ENCODE measurements around the gene SLCO2A1. TPM values are rescaled to one million over a fixed set of nuclear protein-coding genes. Genes with fewer than 3 reads are reported as not detected.

SLCO2A1 gene
- total RNA-seq, 1 donor: 0.36 TPM

DNA sequence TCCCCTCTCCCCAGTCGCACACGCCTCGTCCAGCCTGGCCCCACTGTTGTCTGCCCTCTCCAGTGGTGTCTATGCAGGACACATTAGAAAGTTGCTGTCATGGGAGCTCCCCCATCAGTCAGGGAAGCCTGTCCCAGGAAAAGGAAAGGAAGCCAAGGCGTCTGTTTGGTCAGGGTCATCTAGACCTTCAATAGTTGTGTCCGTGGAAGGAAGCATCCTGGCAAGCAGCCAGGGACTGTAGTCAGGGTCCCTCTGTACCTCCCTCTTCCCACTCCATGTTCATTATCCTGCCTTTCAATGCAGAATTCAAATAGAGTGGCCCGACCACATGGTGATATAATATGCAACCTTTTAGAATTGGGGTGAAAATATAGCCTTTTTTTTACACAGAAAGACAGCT is 73.4 kb downstream of the SLCO2A1 start:
- H3K4me3 ChIP-seq (ENCODE audit: insufficient read depth, low read length): no peak overlapping the region
- H2AFZ ChIP-seq (ENCODE audit: low read length): no peak overlapping the region
- TF ChIP-seq, protein P1, sequence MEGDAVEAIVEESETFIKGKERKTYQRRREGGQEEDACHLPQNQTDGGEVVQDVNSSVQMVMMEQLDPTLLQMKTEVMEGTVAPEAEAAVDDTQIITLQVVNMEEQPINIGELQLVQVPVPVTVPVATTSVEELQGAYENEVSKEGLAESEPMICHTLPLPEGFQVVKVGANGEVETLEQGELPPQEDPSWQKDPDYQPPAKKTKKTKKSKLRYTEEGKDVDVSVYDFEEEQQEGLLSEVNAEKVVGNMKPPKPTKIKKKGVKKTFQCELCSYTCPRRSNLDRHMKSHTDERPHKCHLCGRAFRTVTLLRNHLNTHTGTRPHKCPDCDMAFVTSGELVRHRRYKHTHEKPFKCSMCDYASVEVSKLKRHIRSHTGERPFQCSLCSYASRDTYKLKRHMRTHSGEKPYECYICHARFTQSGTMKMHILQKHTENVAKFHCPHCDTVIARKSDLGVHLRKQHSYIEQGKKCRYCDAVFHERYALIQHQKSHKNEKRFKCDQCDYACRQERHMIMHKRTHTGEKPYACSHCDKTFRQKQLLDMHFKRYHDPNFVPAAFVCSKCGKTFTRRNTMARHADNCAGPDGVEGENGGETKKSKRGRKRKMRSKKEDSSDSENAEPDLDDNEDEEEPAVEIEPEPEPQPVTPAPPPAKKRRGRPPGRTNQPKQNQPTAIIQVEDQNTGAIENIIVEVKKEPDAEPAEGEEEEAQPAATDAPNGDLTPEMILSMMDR (IDR thresholded peaks at IDR 0.05; ENCODE audit: extremely low read depth, low read depth, low read length): no peak
- no peaks in the 10 kb centered on the region for H3K4me1 ChIP-seq (ENCODE audit: insufficient read depth, low read length)
- no peak for DNase-seq (ENCODE audit: insufficient read length, low spot score, missing footprints)
- H4K20me1 ChIP-seq (ENCODE audit: insufficient read depth, low read length): no peaks in the 10 kb centered on the region
- H3K79me2 ChIP-seq (ENCODE audit: insufficient read depth, low read length): no peaks in the 10 kb centered on the region
- no peak overlapping the region for H3K4me2 ChIP-seq (ENCODE audit: insufficient read depth, low read length)
- peaks cover 3% of the 10 kb centered on the region for H3K9me3 ChIP-seq (ENCODE audit: low read depth, low read length)
- H3K36me3 ChIP-seq (ENCODE audit: insufficient read depth, low read length): no peaks in the 10 kb centered on the region
- H3K27me3 ChIP-seq (ENCODE audit: insufficient read depth, low read length): peaks cover 17% of the 10 kb centered on the region
- no peak overlapping the region for H3K27ac ChIP-seq (ENCODE audit: low read depth, low read length)

DNA sequence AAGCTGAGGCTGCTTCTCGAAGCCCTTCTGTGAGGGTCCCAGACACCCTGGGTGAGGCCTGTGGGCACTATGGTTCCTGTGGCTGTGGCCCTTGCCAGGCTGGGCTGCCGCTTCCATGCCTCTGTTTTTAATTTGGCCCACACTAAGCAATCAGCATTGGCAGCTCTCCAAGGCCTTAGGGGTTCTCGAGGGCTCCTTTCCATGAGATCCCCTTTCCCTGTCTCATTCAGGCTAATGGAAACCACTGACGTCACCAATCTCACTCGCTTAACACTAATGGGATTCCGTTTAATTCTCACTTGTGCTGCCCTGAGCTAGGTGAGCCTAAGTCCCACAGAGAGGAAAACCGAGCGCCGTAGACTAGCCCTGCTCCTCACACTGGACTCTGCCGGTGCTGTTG is 73.8 kb downstream of the SLCO2A1 start:
- H3K36me3 ChIP-seq (ENCODE audit: insufficient read depth, low read length): no peaks in the 10 kb centered on the region
- H3K4me2 ChIP-seq (ENCODE audit: insufficient read depth, low read length): no peak overlapping the region
- no peaks in the 10 kb centered on the region for H3K79me2 ChIP-seq (ENCODE audit: insufficient read depth, low read length)
- no peak overlapping the region for H3K4me3 ChIP-seq (ENCODE audit: insufficient read depth, low read length)
- TF ChIP-seq, protein P1 (IDR thresholded peaks at IDR 0.05; ENCODE audit: extremely low read depth, low read depth, low read length): no peak
- H3K4me1 ChIP-seq (ENCODE audit: insufficient read depth, low read length): no peaks in the 10 kb centered on the region
- peaks cover 3% of the 10 kb centered on the region for H3K9me3 ChIP-seq (ENCODE audit: low read depth, low read length)
- H2AFZ ChIP-seq (ENCODE audit: low read length): no peak overlapping the region
- H3K27me3 ChIP-seq (ENCODE audit: insufficient read depth, low read length): peaks cover 22% of the 10 kb centered on the region
- no peaks in the 10 kb centered on the region for H4K20me1 ChIP-seq (ENCODE audit: insufficient read depth, low read length)
- DNase-seq (ENCODE audit: insufficient read length, low spot score, missing footprints): no peak
- H3K27ac ChIP-seq (ENCODE audit: low read depth, low read length): no peak overlapping the region

DNA sequence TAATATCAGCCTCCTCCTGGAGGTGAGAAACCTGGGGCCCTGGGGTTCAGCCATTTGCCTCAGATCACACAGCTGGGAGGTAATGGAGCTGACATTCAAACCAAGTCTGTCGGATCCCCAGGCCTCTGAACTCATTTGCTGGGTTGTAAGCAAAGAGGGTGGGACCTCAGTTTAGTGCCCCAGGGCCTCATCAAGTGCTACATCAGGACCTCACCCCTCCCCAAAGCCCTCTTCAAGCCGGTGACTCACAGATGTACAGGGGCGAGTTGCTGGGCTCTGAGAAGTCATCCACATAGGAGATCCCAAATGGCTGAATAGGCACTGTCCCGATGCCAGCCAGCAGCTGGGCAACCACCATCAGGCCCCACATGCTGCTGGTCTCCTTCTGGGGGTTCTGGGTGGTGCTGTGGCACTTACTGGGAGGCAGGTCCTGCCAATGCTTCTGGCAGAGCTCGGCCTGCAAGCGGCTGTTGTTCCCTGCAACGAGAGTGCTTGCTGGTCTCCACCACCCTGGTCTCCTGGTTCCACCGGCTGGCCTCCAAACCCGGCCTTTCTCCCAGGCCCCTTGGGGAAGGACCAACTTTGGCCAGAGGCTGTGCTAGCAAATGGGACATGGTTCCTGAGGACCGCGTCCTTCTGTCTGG is 74.9 kb downstream of the SLCO2A1 start:
- DNase-seq (ENCODE audit: insufficient read length, low spot score, missing footprints): no peak
- no peaks in the 10 kb centered on the region for H3K79me2 ChIP-seq (ENCODE audit: insufficient read depth, low read length)
- no peaks in the 10 kb centered on the region for H4K20me1 ChIP-seq (ENCODE audit: insufficient read depth, low read length)
- no peak overlapping the region for H3K27ac ChIP-seq (ENCODE audit: low read depth, low read length)
- no peak overlapping the region for H2AFZ ChIP-seq (ENCODE audit: low read length)
- H3K27me3 ChIP-seq (ENCODE audit: insufficient read depth, low read length): peaks cover 23% of the 10 kb centered on the region
- no peak overlapping the region for H3K4me3 ChIP-seq (ENCODE audit: insufficient read depth, low read length)
- peaks cover 3% of the 10 kb centered on the region for H3K9me3 ChIP-seq (ENCODE audit: low read depth, low read length)
- H3K4me2 ChIP-seq (ENCODE audit: insufficient read depth, low read length): no peak overlapping the region
- H3K36me3 ChIP-seq (ENCODE audit: insufficient read depth, low read length): no peaks in the 10 kb centered on the region
- no peaks in the 10 kb centered on the region for H3K4me1 ChIP-seq (ENCODE audit: insufficient read depth, low read length)
- TF ChIP-seq, protein P1 (IDR thresholded peaks at IDR 0.05; ENCODE audit: extremely low read depth, low read depth, low read length): no peak

DNA sequence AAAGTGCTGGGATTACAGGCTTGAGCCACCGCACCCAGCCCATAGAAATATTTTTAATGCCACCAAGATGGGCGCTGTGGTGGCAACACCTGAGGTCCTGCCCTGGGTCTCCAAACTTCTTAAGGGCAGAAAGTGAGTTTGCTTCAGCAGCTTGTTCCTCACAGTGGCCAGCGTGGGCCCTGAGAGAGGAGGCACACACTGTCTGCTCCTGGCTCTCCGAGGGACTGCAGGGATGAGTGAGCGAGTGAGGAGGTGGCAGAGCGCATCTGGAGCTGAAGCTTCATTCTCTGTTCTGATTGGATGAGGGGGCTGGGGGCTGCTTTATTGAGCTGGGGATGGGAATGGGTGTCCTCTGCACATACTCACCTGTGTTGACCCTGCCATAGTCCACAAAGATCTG is 76.4 kb downstream of the SLCO2A1 start:
- H3K4me1 ChIP-seq (ENCODE audit: insufficient read depth, low read length): peaks cover 2% of the 10 kb centered on the region
- no peak overlapping the region for H2AFZ ChIP-seq (ENCODE audit: low read length)
- TF ChIP-seq, protein P1 (IDR thresholded peaks at IDR 0.05; ENCODE audit: extremely low read depth, low read depth, low read length): no peak

More for the DNA sequence above, 76.4 kb downstream of the SLCO2A1 start:
- no peaks in the 10 kb centered on the region for H4K20me1 ChIP-seq (ENCODE audit: insufficient read depth, low read length)
- peaks cover 3% of the 10 kb centered on the region for H3K9me3 ChIP-seq (ENCODE audit: low read depth, low read length)
- DNase-seq (ENCODE audit: insufficient read length, low spot score, missing footprints): no peak
- H3K36me3 ChIP-seq (ENCODE audit: insufficient read depth, low read length): no peaks in the 10 kb centered on the region
- H3K27ac ChIP-seq (ENCODE audit: low read depth, low read length): no peak overlapping the region
- H3K79me2 ChIP-seq (ENCODE audit: insufficient read depth, low read length): no peaks in the 10 kb centered on the region
- H3K4me3 ChIP-seq (ENCODE audit: insufficient read depth, low read length): no peak overlapping the region
- H3K27me3 ChIP-seq (ENCODE audit: insufficient read depth, low read length): peaks cover 23% of the 10 kb centered on the region
- H3K4me2 ChIP-seq (ENCODE audit: insufficient read depth, low read length): no peak overlapping the region

Data from osteoblast (primary cell).